A673 (cell line): ENCODE measurements around the gene TPK1.

ENCODE experiments used
- EZH2 ChIP-seq: fragments of 200-600 bp; sonication (generic); IDR thresholded peaks from 2 replicates; pipeline ENCODE4 v1.6.1; 2017; ENCODE audit warnings: borderline replicate concordance, low read depth, mild to moderate bottlenecking, mixed read lengths, antibody characterized with exemption, low read length; ENCODE audit not compliant: poor library complexity, severe bottlenecking
- TF ChIP-seq, protein P1 (sequence below): fragments of 300-800, 200-600 bp; sonication (generic); conservative IDR thresholded peaks from 2 replicates; pipeline ENCODE4 v1.5.1; 2017; ENCODE audit warnings: low read depth, mild to moderate bottlenecking, antibody characterized with exemption, low read length, moderate library complexity, mixed read lengths

- TF ChIP-seq, protein P1, sequence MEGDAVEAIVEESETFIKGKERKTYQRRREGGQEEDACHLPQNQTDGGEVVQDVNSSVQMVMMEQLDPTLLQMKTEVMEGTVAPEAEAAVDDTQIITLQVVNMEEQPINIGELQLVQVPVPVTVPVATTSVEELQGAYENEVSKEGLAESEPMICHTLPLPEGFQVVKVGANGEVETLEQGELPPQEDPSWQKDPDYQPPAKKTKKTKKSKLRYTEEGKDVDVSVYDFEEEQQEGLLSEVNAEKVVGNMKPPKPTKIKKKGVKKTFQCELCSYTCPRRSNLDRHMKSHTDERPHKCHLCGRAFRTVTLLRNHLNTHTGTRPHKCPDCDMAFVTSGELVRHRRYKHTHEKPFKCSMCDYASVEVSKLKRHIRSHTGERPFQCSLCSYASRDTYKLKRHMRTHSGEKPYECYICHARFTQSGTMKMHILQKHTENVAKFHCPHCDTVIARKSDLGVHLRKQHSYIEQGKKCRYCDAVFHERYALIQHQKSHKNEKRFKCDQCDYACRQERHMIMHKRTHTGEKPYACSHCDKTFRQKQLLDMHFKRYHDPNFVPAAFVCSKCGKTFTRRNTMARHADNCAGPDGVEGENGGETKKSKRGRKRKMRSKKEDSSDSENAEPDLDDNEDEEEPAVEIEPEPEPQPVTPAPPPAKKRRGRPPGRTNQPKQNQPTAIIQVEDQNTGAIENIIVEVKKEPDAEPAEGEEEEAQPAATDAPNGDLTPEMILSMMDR, result no peak
- TF ChIP-seq EZH2, result no peak
Observed at GRCh38 chr7:144672869-144673268, 163.0 kb downstream of the TPK1 start.
